CD4-positive, alpha-beta T cell treated with Interleukin-4 for 4 hours (primary cell): ENCODE measurements around the gene TLCD1.
A peak's percentile ranks its signal among the peaks of the same experiment; 100 is the strongest.

Experiments
- DNase-seq: peaks from one replicate; pipeline ENCODE4 v3.0.0-alpha.2; 2020

The TLCD1 gene, protein sequence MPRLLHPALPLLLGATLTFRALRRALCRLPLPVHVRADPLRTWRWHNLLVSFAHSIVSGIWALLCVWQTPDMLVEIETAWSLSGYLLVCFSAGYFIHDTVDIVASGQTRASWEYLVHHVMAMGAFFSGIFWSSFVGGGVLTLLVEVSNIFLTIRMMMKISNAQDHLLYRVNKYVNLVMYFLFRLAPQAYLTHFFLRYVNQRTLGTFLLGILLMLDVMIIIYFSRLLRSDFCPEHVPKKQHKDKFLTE

DNA sequence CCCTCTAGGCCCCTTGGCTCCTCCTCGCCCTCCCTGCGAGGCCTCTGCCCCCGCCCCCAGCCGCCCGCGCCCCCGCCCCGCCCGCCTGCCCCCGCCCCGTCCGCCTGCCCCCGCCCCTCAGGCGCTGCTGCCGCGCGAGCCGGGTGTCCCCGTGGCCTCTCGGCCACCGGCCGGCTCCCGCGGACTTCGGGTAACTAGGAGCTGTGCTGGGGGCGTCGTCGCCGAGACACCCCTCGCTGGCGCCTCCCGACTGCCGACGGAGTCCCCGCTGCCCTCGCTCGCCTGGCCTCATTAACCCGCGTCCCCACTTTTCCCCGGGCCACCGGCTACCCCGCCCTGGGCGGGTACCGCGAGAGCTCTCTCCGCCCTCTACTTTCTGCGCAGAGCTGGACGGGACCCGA is at the start of gene TLCD1:
TLCD1 (minus strand) TSS at position 8 of the 401 bp plus-strand sequence. CDS start 136 bp downstream, outside the sequence.
- DNase-seq: peak; percentile 53

DNA sequence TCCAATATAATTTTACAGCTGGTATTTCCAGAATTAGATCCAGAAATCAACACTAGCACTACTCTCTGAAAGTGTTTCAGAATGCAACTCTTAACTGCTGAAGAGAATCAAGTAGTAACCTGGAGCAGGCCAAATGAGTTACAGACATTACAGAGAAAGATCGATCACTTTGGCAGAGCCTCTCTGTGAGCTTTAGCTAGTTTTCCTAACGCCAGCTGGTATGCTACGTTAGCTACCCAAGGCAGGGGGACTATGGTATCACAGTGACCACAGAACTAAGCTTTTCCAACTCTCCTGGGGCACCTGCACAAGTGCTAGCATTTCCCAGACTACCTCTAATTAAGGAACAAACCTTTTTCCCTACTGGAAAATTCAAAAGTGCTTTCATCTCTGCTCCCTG is 48.2 kb upstream of the TLCD1 start:
- DNase-seq: no peak

DNA sequence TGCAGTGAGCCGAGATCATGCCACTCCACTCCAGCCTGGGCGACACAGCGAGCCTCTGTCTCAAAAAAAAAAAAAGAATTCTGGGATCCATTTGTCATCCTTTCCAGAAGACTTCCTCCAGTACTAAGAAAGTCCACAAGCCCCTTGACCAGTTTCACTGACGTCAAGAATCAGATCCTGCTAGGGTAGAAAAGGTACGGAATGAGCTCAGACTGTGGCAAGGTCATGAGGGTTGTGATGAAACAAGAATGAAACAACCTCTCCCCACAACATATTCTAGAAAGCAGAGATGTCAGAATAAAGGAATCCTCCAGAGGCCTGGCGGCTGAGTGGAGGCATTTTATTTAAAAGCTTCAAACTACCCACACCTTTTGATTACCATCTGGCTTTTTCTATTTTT is 47.7 kb upstream of the TLCD1 start:
- DNase-seq: no peak

DNA sequence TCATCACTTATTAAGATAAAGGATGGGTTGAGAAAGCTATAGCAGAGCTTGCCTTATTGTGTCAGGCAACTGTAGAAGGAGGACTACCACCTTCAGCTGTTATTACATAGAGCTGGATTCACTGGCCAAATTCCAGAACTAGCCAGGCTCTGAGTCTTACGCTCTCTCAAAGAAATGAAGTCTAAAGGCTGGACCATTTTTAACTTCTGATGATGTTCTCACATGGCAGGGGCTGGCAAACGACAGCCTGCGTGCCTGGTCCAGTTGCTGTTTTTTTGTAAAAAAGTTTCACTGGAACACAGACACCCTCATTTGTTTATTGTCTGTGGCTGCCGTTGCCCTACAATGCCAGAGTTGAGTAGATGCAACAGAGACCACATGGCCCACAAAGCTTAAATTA is 39.0 kb upstream of the TLCD1 start:
- no peak for DNase-seq

DNA sequence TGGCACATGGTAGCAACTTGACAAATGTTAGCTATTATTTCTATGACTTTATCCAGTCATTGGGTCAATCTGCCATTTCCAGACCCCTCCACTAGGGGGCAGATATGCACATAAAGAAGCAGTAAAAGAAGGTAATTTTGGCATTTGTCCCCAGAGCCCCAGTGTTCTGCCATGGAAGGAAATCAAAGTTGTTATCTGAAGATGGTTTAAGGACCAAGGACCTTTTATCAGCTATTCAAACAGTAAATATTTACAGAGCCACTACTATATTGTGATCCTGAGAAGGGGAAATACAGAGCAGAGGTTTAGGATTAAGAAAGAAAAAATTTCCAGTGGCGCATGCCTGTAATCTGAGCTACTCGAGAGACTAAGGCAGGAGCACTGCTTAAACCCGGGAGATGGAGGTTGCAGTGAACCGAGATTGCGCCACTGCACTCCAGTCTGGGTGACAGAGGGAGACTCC is 37.8 kb upstream of the TLCD1 start:
- peak; percentile 82 for DNase-seq

DNA sequence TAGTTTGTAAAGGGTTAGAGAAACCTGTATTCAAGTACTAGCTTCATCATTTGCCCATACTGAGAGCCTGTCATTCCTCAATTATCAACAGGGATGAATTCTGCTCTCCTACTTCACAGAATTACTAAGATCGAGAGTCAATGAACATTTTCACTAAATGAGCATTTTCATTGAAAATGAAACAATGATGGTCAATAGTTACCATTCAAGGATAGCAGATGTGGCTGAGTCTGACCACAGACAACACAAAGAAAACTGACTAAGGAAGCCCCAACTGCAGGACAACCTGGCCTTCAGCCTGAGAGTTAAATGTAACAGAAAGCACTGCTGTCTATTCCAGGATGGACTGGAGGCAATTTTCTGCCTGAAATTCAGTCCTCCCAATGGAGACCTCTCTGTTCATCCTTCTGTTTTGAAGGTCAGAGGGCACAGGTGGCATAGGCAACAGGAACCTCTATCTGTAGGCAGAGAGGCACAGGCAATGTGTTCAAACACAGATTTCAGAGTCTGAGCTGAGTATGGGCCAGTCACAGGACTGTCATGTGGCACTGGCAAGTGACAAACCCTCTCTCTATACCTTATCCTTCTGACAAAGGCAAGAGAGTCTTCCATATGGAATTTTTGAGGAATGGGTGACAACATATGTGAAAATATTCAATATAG is 37.2 kb upstream of the TLCD1 start:
- no peak for DNase-seq

DNA sequence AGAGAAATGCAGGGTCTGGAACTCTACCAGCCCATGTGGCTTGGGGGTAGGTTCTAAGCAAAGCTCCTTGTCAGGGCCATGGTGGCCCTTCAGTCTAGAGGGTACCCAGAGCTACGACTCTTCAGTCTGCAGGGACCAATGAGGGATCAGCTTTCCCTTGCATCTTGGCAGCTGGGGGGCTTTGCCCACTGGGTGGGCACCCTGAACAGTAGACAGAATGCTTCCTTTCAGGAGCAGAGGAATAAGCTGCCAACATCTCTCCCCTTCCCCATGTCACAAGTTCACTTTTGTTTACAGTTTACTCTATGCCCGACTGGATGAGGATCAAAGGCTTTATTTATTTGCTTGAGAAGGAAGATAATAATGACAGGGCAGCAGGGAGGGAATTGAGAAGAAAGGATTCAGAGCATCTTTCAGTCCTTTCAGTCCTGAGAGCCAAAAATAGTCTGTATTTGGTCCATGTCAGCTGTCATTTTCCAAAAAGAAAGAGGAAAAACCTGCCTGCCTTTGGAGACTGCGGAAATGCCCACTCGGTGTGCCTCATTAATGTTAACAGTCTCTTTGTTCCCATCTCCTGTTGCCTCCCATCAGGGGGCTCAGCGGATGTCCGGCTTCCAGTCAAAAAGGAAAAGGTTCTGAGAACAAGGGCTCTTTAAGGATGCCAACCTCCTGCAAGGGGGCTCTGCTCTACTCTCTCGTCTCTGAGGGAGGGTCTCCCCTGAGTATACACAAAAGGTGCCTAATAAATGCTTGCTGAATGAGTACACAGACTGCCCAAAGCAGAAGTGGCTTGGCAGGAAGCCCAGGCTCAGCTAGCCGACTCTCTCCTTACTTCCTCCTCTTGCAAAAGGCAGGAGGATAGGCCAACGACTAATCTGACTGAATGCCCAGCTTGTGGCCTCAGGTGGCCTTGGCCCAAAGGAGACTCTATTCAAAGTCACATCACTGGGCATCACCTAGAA is 34.8 kb upstream of the TLCD1 start:
- DNase-seq: no peak

DNA sequence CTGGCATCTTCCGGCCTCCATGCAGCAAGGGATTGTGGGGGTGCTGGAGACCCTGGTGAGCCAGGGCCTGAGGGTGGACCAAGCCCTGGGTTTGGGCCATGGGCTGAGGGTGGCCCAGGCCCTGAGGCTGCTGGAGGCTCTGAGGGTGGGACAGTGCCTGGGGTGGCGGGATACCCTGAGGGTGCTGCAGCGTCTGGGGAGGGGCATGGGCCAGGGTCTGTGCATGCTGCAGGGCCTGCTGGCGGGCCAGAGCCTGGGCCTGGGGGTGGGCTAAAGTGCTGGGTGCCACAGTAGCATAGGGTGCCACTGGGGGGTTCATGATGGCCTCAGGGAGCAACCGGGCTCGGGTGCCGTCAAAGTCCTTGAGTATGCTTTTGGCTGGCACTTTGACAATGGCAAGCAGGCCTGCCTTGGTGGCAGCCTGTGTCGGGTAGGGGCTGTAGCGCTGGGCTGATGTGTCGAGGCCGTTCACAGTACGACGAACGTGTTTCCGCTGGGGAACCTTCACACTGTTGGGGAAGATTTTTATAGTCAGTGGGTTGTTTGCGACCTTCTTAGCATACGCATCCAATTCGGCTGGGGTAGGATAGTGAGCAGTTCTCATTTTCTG is 33.3 kb upstream of the TLCD1 start:
- no peak for DNase-seq

DNA sequence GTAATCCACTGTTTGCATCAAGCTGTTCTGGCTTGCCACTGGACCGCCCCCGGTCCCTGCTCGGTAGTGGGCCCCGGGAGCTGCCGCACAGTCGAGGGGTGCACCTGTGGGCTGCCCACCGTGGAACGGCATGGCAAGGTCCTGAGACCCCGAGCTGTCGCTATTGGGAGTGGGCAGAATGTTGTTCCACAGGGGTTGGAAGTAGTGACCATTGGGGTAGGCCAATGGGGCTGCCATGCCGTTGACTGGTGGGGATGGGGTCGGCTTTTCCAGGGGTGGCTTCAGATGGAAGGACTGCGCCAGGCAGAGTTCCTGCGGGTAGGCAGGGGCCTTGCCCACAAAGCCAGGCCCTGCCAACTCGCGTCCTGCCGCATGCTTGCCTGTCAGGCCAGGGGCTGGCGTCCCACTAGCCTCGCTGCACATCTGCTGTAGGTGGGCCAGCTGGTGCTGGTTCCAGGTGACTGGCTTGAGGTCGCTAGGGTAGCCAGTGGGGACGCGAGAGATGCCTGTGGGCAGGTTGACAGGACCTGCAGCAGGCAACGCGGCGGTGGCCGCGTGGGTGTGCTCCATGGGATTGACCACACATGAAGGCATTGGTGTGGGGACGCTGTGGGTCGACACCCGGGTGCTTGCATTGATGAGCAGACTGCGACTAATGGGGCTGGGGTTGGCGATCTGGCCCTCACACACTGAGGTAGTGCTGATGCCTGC is 32.5 kb upstream of the TLCD1 start:
- DNase-seq: no peak

DNA sequence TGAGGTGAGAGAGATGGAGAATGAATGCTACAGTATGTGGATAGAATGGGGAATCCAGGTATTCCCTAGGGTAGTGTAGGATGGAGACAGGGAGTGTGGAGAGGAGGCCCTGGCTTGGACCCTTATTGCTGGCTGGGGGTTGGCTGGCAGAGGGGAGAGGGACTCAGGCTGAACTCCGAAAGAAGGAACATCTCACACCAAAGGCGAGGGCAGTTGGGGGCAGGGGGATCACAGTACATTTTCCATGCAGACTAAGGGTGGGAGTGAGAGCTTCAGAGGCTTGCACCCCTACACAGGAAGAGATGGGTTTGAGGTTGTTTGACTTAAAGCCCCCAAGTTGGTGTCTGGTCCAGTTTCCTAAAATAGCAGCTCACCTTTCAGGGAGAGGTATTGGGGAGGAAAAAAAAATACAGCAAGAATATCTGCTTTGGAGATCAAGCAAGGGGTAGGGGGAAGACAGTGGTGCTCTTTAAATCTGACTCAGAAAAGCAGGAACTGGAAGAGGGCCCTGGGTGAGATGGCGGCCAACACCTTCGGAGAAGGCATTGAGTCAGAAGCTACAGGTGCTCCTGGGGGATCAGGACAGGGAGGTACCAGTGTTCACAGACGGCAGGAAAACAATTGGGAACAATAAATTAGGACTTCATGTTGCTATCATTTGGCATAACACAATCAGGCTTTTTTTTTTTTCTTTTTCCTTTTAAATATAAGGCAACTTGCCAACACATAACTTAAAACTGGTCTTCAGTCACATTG is 30.2 kb upstream of the TLCD1 start:
- no peak for DNase-seq

DNA sequence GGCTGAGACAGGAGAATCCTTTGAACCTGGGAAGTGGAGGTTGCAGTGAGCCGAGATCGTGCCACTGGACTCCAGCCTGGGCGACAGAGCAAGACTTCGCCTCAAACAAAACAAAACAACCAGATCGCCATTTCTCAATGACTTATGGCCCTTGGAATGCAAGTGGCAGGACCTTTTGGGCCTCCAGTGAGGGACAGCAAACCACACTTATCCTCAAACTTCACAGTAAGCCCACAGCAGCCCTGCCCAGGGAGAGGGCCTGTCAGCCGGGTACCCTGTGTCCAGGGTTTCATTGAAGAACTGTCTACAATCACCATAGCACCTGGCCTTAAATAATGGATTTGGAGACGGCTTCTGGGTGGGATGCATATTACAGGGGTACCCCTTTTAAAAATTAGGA is 29.5 kb upstream of the TLCD1 start:
- no peak for DNase-seq

DNA sequence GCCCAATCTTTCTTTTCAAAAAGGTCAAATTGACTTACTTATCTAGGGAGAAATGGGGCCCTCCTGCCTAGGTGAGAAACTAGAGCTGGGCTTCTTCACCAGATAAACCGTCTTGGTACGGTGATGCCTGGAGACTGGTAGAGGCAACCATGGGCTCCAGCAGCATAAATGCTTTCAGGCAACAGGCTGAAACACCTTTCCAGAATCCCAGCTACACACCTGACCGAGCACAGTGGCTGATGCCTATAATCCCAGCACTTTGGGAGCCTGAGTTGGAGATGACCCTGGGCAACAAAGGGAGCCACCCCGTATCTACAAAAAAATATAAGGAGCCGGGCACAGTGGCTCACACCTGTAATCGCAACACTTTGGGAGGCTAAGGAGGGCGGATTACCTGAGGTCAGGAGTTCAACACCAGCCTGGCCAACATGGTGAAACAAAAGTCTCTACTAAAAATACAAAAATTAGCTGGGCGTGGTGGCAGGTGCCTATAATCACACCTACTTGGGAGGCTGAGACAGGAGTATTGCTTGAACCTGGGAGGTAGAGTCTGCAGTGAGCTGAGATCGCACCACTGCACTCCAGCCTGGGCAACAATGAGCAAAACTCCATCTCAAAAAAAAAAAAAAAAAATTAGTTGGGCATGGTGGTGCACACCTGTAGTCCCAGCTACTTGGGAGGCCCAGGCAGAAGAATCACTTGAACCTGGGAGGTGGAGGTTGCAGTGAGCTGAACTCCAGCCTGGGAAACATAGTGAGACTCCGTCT is 25.8 kb upstream of the TLCD1 start:
- DNase-seq: no peak

DNA sequence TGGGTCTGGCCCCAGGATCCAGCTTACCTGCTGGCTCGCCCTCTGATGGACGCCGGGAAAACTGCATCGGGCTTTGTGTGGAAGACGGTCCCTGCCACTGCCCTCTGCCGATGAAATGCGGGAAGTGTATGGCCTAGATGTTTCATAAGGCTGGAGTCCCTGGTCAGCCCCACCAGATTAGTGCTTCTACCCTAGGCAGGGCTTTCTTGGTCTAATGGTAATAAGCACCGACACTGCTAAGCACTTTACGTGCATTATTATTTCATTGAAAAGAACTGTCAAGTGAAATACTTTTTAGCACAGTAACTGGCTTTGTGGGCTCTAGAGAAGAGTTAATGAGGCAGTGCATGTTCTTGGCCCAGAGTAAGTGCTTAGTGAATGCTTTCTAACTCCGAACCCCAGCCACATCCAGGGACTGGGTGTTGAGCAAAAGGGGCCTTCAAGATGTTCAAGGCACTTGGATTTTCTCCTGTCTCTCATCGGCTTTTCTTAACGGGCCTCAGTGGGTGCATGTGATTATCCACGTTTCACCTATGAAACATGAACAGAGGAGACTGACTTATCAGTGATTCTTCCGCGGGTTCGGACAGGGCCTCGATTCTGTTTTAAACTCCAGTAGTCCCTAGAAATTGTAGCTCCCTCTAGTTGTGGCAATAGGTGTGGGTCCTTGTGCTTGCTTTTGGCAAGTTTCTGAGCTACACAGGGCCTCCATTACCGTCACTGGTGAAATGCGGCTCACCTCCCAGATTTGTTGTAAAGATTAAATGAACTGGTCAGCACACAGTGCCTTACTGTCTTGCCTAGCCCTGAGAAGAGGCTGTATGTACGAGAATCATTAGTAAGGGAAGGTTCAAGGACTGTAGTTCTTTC is 24.4 kb upstream of the TLCD1 start:
- peak; percentile 85 for DNase-seq

DNA sequence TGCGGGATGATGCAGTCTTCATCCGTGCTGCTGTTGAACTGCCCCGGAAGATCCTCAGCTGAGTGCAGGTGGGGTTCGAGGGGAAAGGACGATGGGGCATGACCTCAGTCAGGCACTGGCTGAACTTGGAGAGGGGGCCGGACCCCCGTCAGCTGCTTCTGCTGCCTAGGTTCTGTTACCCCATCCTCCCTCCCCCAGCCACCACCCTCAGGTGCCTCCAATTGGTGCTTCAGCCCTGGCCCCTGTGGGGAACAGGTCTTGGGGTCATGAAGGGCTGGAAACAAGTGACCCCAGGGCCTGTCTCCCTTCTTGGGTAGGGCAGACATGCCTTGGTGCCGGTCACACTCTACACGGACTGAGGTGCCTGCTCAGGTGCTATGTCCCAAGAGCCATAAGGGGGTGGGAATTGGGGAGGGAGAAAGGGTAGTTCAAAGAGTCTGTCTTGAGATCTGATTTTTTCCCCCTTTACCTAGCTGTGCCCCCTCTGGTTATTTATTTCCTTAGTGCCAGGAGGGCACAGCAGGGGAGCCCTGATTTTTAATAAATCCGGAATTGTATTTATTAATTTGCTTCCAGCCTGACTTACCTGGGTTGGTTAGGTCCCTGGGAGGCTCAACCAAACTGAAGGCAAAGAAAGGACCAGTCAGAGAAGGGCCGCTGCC is 23.6 kb upstream of the TLCD1 start:
- DNase-seq: no peak

DNA sequence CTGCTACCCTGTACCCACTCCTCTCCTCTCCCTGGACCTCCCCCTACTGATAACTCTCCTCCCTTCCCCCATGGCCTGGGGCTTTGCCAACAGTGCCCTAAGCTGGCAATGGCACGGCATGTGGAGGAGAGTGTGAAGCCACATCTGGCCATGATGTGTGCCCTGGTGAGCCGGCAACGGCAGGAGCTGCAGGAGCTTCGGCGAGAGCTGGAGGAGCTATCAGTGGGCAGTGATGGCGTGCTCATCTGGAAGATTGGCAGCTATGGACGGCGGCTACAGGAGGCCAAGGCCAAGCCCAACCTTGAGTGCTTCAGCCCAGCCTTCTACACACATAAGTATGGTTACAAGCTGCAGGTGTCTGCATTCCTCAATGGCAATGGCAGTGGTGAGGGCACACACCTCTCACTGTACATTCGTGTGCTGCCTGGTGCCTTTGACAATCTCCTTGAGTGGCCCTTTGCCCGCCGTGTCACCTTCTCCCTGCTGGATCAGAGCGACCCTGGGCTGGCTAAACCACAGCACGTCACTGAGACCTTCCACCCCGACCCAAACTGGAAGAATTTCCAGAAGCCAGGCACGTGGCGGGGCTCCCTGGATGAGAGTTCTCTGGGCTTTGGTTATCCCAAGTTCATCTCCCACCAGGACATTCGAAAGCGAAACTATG is 23.0 kb upstream of the TLCD1 start:
- no peak for DNase-seq

DNA sequence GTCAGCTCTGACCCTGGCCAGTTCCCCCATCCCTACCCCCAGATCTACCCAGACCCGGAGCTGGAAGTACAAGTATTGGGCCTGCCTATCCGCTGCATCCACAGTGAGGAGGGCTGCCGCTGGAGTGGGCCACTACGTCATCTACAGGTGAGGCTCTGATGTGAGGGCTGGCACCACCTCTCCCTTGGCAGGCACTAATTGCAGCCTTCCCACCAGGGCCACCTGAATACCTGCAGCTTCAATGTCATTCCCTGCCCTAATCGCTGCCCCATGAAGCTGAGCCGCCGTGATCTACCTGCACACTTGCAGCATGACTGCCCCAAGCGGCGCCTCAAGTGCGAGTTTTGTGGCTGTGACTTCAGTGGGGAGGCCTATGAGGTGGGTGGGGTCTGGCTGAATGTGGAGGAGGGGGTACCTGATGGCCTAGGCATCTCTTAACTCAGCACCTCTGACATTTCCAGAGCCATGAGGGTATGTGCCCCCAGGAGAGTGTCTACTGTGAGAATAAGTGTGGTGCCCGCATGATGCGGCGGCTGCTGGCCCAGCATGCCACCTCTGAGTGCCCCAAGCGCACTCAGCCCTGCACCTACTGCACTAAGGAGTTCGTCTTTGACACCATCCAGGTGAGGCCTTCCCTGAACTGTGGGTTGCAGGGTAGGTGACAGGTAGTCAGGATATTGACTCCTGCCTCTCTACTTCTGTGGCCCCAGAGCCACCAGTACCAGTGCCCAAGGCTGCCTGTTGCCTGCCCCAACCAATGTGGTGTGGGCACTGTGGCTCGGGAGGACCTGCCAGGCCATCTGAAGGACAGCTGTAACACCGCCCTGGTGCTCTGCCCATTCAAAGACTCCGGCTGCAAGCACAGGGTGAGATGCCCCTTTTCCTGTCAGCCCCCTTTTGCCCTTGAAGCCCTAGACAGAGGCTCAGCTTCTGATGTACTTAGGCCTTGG is 22.0 kb upstream of the TLCD1 start:
- no peak for DNase-seq

DNA sequence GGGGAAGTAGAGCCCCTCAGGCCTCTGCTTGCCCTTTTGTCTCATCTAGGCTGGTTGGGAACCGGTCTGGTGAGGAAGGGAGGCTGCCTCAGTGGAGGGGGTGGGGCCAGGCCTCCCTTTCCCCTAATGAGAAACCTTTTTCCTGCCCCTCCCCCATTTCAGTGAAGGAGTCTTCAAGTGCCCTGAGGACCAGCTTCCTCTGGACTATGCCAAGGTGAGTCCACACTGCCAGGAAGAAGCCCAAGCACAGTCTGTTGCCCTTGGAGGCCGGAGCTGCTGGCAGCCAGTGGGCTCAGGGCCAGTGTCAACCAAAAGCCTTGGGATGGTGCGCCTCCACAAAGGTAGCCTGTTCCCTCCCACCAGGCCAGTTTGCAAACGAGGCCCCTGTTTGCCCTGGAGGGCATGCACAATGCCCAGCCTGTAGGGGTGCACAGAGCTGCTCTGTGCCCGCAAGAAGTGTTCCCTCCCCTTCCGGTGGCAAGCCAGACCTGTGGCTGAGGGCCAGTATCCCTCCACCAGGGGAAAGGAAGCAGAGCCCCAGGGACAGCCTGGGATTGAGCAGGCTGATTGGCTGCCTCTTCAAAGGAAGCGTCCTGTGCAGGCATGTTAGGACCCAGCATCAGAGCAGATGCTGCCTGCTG is 21.1 kb upstream of the TLCD1 start:
- DNase-seq: no peak
